OCI-LY3 (cell line): Measurements from ENCODE around the gene TTC8.

ENCODE experiments used
- CTCF ChIP-seq: fragments of 200-600, 300-600 bp; sonication (generic); IDR thresholded peaks from 2 replicates; pipeline ENCODE4 v1.5.1; 2014; ENCODE audit warnings: antibody characterized with exemption, low read length, low read depth
- EZH2phosphoT487 ChIP-seq: fragments of 200-600 bp; shearing (Covaris generic); IDR thresholded peaks from 2 replicates; pipeline ENCODE4 v1.6.1; 2018; ENCODE audit warnings: antibody characterized with exemption, mixed run types, low read depth

DNA sequence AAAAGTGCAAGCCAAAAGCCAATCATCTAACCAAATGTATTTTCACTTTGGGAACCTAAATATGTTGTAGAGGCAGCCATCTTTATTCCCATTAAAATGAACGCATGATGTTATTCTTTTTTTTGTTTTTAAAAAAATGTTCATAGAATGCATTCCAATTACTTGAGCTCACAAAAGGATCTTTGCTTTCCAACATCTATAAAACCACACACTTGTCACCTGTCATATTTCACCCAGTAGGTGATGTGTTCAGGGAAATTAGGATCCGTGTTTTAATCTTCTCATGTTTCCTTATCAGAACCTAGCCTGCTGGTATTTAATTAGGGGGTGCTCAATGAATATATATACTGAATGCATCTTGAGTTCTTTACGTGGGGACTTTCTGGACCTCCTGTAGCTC lies 13.6 kb downstream of the TTC8 start:
- TF ChIP-seq CTCF = no peak
- TF ChIP-seq EZH2phosphoT487 = no peak
